Thoracic aorta (tissue), 2 donors: Measurements from ENCODE around the gene ANOS1. TPM values are rescaled to one million over a fixed set of nuclear protein-coding genes. Genes with fewer than 3 reads are reported as not detected.

Source experiments
- ATAC-seq: fragments of 150-250 bp; one replicate; pipeline ENCODE4 v1.8.0; 2017; ENCODE audit warnings: low read depth; ENCODE audit not compliant: insufficient number of reproducible peaks, low FRiP score
- DNase-seq: peaks from one replicate; pipeline ENCODE4 v3.0.0-alpha.2; 2020; ENCODE audit warnings: low spot score
- H3K27ac ChIP-seq, 2 donors: fragments of 200-600 bp; sonication (generic); 1 replicate in 1 of 2; 2 replicates in 1 of 2; pipeline ENCODE4 v1.5.1; 2016; ENCODE audit warnings: mild to moderate bottlenecking in 2 of 2, moderate library complexity in 2 of 2
- H3K27me3 ChIP-seq: fragments of 200-600 bp; sonication (generic); replicated peaks from 2 replicates; pipeline ENCODE4 v1.6.0; 2016; ENCODE audit warnings: mild to moderate bottlenecking; ENCODE audit not compliant: insufficient read depth
- H3K36me3 ChIP-seq: fragments of 200-600 bp; sonication (generic); one replicate; pipeline ENCODE4 v1.5.1; 2016
- H3K4me1 ChIP-seq, 2 donors: fragments of 200-600 bp; sonication (generic); 1 replicate in 1 of 2; 2 replicates in 1 of 2; pipeline versions ENCODE4 v1.5.1 to v1.6.0; 2016; ENCODE audit warnings: low read depth in 2 of 2, mild to moderate bottlenecking in 1 of 2; ENCODE audit not compliant: control insufficient read depth in 1 of 2
- H3K4me3 ChIP-seq: fragments of 200-600 bp; sonication (generic); 2 replicates; pipeline ENCODE4 v1.5.1; 2016; ENCODE audit warnings: mild to moderate bottlenecking
- H3K9me3 ChIP-seq: fragments of 200-600 bp; sonication (generic); 2 replicates; pipeline ENCODE4 v1.5.1; 2016
- total RNA-seq, 2 donors: library from RNA; depleted of rRNA; stranded (reverse); fragments of >200 nt; gene quantifications; one replicate each; pipeline versions ENCODE4 v1.1.0 to v1.2.3, GENCODE V29; 2016
- TF ChIP-seq, protein P1 (sequence below): fragments of 200-600 bp; sonication (generic); IDR thresholded peaks from one replicate; pipeline ENCODE4 v1.5.1; 2019; ENCODE audit warnings: antibody characterized with exemption

ANOS1 gene
- total RNA-seq, 2 donors from 2014 or later = 8.9 to 10.4 TPM

DNA sequence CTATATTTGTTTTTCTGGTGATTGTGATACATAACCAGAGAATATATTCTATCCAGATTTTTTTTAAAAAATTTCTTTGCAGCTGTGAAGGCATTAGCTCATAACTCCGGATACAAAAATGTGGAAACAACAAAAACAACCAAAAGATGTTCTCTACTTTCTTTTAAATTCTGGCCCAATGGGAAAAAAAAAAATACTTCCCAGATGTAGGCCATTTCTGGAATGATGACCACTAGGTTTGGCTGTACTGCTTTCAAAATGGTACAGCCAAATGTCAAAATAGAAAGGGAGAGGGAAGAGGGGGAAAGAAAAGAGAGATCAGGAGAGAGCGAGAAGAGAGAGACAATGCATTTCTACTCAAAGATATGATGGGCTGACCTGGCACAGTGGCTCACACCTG is 14.6 kb downstream of the ANOS1 start:
- no peaks in the 10 kb centered on the region for H3K36me3 ChIP-seq
- no peak overlapping the region for H3K4me3 ChIP-seq
- ATAC-seq (no peak), DNase-seq (no peak)
- H3K9me3 ChIP-seq = no peaks in the 10 kb centered on the region
- no peaks in the 10 kb centered on the region for H3K27me3 ChIP-seq
- TF ChIP-seq, protein P1, sequence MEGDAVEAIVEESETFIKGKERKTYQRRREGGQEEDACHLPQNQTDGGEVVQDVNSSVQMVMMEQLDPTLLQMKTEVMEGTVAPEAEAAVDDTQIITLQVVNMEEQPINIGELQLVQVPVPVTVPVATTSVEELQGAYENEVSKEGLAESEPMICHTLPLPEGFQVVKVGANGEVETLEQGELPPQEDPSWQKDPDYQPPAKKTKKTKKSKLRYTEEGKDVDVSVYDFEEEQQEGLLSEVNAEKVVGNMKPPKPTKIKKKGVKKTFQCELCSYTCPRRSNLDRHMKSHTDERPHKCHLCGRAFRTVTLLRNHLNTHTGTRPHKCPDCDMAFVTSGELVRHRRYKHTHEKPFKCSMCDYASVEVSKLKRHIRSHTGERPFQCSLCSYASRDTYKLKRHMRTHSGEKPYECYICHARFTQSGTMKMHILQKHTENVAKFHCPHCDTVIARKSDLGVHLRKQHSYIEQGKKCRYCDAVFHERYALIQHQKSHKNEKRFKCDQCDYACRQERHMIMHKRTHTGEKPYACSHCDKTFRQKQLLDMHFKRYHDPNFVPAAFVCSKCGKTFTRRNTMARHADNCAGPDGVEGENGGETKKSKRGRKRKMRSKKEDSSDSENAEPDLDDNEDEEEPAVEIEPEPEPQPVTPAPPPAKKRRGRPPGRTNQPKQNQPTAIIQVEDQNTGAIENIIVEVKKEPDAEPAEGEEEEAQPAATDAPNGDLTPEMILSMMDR = no peak
- no peaks in the 10 kb centered on the region for H3K4me1 ChIP-seq
- H3K27ac ChIP-seq = no peak overlapping the region

DNA sequence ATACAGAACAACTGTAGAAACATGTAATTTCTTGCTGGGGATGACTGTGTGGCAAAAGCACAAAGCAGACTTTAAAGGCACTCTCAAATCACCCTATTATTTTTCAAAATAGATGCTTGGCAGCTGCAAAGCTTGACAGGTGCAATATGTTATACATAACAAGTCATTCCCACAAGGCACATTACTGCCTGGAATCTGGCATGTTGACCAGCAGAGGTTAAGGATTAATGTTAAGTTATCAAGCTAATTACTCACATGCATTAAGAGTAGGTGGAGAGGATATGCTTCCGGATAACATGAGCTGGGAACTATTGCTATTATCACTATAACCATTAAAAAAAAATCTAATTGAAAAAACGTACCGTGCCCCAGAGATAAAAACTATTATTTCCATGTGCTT is 17.8 kb downstream of the ANOS1 start:
- Histone ChIP-seq H3K4me3 (no peak overlapping the region), H3K27ac (no peak overlapping the region), H3K36me3 (no peaks in the 10 kb centered on the region), H3K4me1 (no peaks in the 10 kb centered on the region), H3K27me3 (no peaks in the 10 kb centered on the region), H3K9me3 (no peaks in the 10 kb centered on the region)
- ATAC-seq (no peak), DNase-seq (no peak)
- TF ChIP-seq, protein P1 = no peak

GRCh38 chrX:8711401-8711800 is 20.5 kb downstream of the ANOS1 start:
- Histone ChIP-seq H3K36me3 (no peaks in the 10 kb centered on the region), H3K9me3 (no peaks in the 10 kb centered on the region), H3K27ac (no peak overlapping the region), H3K4me3 (no peak overlapping the region), H3K4me1 (no peaks in the 10 kb centered on the region), H3K27me3 (no peaks in the 10 kb centered on the region)
- ATAC-seq (no peak), DNase-seq (no peak)
- TF ChIP-seq, protein P1 = no peak

GRCh38 chrX:8704184-8704583 is 27.8 kb downstream of the ANOS1 start:
- Histone ChIP-seq H3K27ac (no peak overlapping the region), H3K27me3 (no peaks in the 10 kb centered on the region), H3K36me3 (no peaks in the 10 kb centered on the region), H3K4me1 (no peaks in the 10 kb centered on the region), H3K9me3 (no peaks in the 10 kb centered on the region), H3K4me3 (no peak overlapping the region)
- TF ChIP-seq, protein P1 = no peak
- ATAC-seq (no peak), DNase-seq (no peak)

- H3K4me3 ChIP-seq = no peak overlapping the region
- H3K27ac ChIP-seq = no peak overlapping the region
- no peaks in the 10 kb centered on the region for H3K36me3 ChIP-seq
- TF ChIP-seq, protein P1 = no peak
- DNase-seq (no peak), ATAC-seq (no peak)
- no peaks in the 10 kb centered on the region for H3K4me1 ChIP-seq
- no peaks in the 10 kb centered on the region for H3K9me3 ChIP-seq
- no peaks in the 10 kb centered on the region for H3K27me3 ChIP-seq
Observed at GRCh38 chrX:8692871-8693270, 39.1 kb downstream of the ANOS1 start.
